NOMO-1 (cell line): ENCODE data around the gene SLIT3.
"Not testable (repeated sequence)": the region's sequence is repeated elsewhere in the genome, so short reads cannot be mapped to it uniquely, and the experiment has no call there.

Source experiments
- DNase-seq, 2 experiments: peaks; one replicate each; lab custom pipeline; 2025; ENCODE audit not compliant: unreplicated experiment in 2 of 2; lab: John Stamatoyannopoulos, UW

The SLIT3 gene

DNA sequence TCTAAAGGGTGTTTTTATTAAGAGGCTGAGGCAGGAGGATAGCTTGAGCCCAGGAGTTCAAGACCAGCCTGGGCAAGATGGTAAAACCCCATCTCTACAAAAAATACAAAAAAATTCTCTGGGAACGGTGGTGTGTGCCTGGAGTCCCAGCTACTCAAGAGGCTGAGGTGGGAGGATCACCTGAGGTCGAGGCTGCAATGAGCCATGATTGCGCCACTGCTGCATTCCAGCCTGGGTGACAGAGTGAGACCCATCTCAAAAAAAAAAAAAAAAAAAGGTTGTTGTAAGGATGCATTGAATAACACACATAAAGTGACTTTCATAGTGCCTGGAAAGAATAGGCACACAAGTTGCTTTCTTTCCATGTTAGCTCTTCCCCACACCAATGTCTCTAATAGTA is 662.1 kb downstream of the SLIT3 start:
- not testable (repeated sequence) for DNase-seq

GRCh38 chr5:168637793-168638192 is 663.1 kb downstream of the SLIT3 start:
- no peak for DNase-seq

DNA sequence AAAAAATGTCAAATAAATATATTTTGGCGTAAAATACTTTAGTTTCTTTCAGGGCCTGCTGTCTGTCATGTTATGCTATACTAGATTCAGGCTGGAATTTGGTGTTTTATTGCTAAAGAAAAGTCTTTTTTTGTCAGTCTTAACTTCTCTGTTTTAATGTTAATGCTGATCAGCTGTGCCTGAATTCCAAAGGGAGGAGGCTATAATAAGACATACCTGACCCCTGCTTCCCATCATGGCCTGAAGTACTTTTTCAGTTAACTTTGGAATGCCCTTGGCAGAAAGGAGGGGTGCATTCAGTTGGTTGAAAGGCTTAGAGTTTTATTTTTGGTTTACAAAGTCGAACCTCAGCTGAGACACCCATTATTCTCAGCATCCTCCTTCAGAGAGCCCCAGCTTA is 663.7 kb downstream of the SLIT3 start:
- no peak for DNase-seq

DNA sequence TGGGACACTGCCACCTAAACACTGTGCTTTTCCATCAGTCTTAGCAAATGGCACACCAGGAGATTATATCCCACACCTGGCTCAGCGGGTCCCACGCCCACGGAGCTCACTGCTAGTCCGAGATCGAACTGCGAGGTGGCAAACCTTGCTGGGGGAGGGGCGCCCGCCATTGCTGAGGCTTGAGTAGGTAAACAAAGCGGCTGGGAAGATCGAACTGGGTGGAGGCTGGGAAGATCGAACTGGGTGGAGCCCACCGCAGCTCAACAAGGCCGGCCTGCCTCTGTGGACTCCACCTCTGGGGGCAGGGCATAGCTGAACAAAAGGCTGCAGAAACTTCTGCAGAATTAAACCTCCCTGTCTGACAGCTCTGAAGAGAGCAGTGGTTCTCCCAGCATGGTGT is 670.0 kb downstream of the SLIT3 start:
- DNase-seq = not testable (repeated sequence)

DNA sequence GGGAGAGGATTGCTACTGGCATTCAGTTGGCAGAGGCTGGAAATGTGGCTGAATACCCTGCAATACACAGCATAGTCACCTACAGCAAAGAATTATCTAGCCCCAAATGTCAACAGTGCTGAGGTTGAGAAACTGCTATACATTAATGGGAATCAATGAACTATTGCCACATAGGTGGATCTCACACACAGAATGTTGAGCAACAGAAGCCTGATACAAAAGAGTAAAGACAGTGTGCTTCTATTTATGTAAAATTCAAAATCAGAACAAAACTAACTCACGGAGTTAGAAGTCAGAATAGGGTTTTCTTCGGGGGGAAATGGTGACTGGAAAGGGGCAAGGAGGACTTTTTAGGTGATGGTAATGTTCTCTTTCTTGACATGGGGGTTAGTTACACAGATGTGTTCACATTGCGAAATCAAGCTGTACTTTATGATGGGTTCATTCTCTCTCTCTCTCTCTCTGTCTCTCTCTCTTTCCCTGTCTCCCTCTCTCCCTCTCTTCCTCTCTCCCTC is 676.0 kb downstream of the SLIT3 start:
- peak; percentile 32 to 79 for DNase-seq

DNA sequence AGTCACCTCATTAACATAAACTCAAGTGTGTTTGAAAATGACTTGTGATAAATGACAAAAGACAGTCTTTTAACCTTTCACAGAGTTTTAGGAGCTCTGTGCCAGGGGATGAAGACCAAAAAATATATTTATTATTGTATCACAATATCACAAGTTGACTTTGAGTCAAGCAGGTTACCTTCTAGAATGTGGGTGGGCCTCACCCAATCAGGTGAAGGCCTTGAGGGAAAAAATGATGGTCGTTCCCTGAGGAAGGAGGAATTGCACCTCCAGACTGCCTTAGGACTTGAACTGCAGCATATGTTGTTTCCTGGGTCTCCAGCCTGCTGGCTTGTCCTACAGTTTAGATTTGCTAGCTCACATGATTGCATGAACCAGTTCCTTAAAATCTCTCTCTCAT is 680.1 kb downstream of the SLIT3 start:
- DNase-seq = no peak

DNA sequence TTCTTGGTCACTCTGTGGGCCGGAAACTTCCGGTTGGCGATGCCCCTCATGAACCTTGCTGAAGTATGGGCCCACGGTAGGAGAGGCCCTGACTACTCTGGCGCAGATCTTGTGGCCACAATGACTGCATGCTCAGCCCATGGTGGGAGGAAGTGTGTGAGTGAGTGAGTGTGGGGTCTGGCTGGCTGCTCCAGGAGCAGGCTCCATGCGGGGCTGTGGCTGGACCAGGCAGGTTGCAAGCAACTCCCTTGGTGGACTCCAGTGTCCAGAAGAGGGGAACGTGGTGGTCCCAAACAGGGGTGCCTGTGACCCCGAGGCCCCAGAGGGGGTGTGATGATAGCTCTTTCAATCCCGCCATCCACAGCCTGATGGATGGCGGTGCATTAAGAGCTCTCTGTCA is 686.3 kb downstream of the SLIT3 start:
- DNase-seq = no peak

DNA sequence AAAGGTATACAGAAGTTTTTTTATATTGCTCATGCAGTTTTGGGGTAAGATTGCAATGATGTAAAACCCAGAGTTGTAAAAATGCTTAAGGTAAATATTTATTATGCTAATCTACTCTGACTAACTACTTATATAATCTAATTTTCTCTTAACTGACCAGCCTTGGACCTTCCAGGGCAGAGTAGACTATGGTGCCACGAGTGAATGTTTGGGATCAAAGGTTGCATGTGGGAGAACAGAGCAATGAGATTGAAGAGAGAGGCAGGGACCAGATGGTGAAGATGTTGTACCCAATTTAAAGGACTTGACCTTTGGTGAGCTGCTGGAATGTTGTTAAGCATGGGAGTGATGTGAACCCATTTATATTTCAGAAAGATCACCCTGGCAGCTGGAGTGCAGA is 686.9 kb downstream of the SLIT3 start:
- no peak for DNase-seq

DNA sequence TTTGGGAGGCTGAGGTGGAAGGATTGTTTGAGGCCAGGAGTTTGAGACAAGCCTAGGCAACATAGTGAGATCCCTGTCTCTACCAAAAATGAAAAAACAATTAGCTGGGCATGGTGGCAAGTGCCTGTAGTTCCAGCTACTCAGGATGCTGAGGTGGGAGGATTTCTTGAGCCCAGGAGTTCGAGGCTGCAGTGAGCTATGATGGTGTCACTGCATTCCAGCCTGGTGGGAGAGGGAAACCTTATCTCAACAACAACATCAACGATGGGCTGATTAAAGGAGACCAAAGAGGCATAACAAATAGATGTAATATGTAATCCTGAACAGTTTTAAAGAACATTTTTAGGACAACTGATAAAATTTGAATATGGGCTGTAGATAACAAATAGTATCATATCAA is 687.5 kb downstream of the SLIT3 start:
- no peak for DNase-seq

DNA sequence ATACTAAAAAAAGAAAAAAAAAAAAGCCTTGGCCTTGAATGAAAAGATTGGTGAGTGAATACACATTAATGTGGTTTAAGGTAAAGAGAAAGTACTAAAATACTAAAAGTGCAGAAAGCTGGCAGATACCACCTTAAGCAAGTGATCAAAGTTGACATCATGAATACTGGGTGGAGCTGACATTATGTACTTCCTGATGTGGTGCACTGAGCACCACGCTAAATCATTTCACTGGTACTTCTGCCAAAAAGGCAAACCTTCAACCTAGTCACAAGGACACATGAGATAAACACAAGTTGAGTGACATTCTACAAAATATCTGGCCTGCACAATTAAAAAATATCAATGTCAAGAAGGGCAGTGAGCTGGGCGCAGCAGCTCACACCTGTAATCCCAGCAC is 687.9 kb downstream of the SLIT3 start:
- no peak for DNase-seq

DNA sequence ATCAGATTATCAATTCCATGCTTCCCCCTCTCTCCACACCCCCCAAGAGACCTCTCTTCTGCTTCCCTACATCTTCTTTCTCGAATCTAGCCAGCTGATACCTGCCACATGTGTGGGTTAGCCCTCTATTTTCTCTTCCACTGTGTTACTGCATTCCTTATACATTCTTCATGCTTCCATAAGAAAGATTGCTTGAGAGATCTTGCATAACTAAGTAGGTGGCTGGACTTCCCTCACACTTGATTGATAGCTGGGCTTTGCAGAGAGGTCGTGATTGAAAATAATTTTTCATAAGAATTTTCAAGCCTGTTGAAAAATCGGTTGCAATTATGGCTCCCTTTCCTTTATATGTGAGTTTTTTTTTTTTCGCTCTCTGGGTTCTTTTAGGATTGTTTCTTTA is 688.8 kb downstream of the SLIT3 start:
- no peak for DNase-seq
